ENCODE measurements around the gene RBM14.

The RBM14 gene

DNA sequence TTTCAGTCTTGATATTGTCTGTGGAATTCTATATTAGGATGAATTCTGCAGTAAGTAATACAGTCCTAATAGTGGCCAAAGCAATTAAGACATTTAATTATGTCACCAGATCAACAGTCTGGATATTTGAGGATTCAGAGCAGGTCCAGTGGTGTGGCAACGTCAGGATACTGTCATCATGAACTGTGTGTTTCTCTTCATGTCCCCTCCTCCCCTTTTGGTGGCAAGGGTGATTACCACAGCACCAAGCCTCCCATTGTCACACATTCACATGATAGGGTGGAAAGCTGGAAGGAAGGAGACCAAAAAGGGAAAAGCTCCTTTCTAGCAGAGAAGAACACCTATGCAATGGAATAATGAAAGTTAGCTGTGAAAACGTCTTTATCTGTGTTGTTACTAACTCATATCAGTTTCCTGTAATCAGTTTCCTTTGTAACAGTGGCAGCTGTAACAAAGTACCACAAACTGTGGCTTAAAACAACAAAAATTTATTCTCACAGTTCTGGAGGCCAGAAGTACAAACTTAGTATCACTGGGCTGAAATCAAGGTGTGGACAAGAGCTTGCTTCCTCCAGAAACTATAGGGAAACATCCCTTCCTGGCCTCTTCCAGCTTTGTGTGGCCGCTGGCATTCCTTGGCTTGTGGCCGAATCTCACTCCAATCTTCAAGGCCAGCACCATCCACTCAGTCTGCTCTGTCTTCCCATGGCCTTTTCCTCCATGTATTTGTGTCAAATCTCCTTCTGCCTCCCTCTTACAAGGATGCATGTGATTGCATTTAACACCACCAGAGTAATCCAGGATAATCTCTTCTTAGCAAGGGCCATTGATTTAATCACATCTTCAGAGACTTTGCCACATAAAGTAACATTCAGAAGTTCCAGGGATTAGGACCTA lies 6.5 kb upstream of the RBM14 start:
- TF ChIP-seq, protein P1, sequence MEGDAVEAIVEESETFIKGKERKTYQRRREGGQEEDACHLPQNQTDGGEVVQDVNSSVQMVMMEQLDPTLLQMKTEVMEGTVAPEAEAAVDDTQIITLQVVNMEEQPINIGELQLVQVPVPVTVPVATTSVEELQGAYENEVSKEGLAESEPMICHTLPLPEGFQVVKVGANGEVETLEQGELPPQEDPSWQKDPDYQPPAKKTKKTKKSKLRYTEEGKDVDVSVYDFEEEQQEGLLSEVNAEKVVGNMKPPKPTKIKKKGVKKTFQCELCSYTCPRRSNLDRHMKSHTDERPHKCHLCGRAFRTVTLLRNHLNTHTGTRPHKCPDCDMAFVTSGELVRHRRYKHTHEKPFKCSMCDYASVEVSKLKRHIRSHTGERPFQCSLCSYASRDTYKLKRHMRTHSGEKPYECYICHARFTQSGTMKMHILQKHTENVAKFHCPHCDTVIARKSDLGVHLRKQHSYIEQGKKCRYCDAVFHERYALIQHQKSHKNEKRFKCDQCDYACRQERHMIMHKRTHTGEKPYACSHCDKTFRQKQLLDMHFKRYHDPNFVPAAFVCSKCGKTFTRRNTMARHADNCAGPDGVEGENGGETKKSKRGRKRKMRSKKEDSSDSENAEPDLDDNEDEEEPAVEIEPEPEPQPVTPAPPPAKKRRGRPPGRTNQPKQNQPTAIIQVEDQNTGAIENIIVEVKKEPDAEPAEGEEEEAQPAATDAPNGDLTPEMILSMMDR (IDR thresholded peaks at IDR 0.05; ENCODE audit: low read depth, low read length): no peak
- H3K4me3 ChIP-seq (replicated peaks in 1 of 2; ENCODE audit: low read depth in 2 of 2, low read length in 2 of 2): no peak overlapping the region
- DNase-seq (ENCODE audit: low read depth in 2 of 2): no peak

DNA sequence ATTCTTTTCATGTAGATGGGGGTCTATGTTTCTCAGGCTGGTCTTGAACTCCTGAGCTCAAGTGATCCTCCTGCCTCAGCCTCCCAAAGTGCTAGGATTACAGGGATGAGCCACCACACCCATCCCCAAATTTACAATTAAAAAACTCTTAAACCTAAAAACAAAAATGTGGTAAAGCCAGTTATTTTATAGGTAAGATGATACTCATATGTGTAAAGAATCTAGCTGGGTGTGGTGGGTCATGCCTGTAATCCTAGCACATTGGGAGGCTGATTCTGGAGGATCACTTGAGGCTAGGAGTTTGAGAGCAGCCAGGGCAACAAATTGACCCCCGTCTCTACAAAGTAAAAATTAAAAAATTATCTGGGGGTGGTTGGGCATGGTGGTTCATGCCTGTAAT lies 4.0 kb upstream of the RBM14 start:
- no peak for DNase-seq (ENCODE audit: low read depth in 2 of 2)
- TF ChIP-seq, protein P1 (IDR thresholded peaks at IDR 0.05; ENCODE audit: low read depth, low read length): no peak
- H3K4me3 ChIP-seq (replicated peaks in 1 of 2; ENCODE audit: low read depth in 2 of 2, low read length in 2 of 2): no peak overlapping the region

DNA sequence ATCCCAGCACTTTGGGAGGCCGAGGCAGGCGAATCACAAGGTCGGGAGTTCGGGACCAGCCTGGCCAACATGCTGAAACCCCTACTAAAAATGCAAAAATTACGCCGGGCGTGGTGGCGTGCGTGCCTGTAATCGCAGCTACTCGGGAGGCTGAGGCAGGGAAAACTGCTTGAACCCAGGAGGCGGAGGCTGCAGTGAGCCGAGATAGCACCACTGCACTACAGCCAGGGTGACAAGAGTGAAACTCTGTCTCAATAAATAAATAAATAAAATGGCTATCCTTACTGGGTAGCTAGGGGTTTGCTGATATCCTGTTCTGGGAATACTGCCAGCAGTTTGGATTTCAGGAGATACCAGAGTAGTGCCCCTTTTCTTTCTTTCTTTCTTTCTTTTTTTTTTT lies 2.4 kb upstream of the RBM14 start:
- no peak overlapping the region for H3K4me3 ChIP-seq (replicated peaks in 1 of 2; ENCODE audit: low read depth in 2 of 2, low read length in 2 of 2)
- TF ChIP-seq, protein P1 (IDR thresholded peaks at IDR 0.05; ENCODE audit: low read depth, low read length): no peak
- peak in 1 of 2 donors; percentile 54 for DNase-seq (ENCODE audit: low read depth in 2 of 2)

DNA sequence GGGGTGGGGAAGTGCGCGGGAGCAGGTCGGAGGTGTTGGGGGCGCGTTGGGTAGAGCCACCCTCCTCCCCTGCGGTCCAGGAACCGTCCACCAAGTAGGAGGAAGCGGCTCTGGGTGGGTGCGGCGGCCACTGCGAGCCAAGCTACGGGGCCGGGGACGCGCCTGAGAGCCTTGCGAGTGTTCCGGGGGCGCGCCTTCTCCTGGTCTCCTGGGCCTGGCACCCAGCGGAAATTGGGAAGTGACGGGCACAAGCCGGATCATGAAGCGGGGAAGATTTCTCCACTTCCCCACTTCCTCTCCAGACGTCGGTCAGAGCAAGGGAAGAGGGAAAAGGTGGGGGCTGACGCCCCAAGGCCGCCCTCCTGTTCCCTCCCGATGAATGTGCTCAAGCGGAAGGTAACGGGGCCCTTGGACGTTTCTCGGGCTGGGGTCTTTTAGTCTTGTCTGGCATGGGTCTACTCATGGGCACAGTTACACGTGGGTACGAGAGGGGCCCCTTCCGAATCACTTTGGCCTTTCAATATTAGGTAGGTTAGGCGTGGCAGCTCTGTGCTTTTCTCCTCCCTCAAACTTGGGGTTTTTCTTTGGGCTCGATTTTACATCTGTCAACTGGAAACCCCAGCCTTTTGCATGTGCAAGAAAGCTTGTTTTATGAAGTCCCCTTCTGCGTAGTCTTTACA lies 865 bp downstream of the RBM14 start:
- TF ChIP-seq, protein P1 (IDR thresholded peaks at IDR 0.05; ENCODE audit: low read depth, low read length): no peak
- H3K4me3 ChIP-seq (replicated peaks in 1 of 2; ENCODE audit: low read depth in 2 of 2, low read length in 2 of 2): peak overlapping the region; percentile 93 to 97
- peak in 1 of 2 donors; percentile 64 for DNase-seq (ENCODE audit: low read depth in 2 of 2)

DNA sequence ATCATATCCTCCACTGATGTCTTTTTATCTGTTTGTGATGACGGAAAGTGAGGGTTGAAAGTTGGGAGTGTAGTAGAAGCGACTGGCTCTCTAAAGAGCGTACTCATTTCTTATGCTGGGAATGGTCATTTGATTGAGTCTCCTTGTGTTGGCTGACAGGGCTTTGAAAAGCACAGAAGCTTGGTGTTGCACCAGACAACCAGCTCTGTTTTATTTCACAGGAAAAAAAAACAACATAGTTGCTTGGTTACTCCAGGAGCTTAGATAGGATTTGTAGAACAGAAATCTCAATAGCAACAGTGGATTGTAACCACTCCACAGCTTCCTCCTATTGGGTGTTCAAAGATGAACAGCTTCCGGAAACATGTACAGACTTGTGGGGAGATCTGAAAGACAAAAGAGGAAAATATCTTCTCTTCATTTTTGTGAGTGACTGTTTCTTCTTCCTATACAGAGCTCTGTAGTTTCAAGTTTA lies 2.7 kb downstream of the RBM14 start:
- TF ChIP-seq, protein P1 (IDR thresholded peaks at IDR 0.05; ENCODE audit: low read depth, low read length): no peak
- H3K4me3 ChIP-seq (replicated peaks in 1 of 2; ENCODE audit: low read depth in 2 of 2, low read length in 2 of 2): peak overlapping the region; percentile 93 to 97
- peak; percentile 70 to 88 for DNase-seq (ENCODE audit: low read depth in 2 of 2)

DNA sequence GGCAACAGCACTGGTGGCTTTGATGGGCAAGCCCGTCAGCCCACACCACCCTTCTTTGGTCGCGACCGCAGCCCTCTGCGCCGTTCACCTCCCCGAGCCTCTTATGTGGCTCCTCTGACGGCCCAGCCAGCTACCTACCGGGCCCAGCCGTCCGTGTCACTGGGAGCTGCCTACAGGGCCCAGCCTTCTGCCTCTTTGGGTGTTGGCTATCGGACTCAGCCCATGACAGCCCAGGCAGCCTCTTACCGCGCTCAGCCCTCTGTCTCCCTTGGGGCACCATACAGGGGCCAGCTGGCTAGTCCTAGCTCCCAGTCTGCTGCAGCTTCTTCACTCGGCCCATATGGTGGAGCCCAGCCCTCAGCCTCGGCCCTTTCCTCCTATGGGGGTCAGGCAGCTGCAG lies 8.0 kb downstream of the RBM14 start:
- TF ChIP-seq, protein P1 (IDR thresholded peaks at IDR 0.05; ENCODE audit: low read depth, low read length): no peak
- no peak for DNase-seq (ENCODE audit: low read depth in 2 of 2)
- no peak overlapping the region for H3K4me3 ChIP-seq (replicated peaks in 1 of 2; ENCODE audit: low read depth in 2 of 2, low read length in 2 of 2)
